Hematopoietic multipotent progenitor cell treated with erythropoietin and hydrocortisone succinate and interleukin-3 and kit ligand, for 8 days (in vitro differentiated cells): ENCODE data around the gene CACNA1I.

Source experiments
- DNase-seq: peaks from one replicate; pipeline ENCODE4 v3.0.0-alpha.2; 2015

CACNA1I gene

DNA sequence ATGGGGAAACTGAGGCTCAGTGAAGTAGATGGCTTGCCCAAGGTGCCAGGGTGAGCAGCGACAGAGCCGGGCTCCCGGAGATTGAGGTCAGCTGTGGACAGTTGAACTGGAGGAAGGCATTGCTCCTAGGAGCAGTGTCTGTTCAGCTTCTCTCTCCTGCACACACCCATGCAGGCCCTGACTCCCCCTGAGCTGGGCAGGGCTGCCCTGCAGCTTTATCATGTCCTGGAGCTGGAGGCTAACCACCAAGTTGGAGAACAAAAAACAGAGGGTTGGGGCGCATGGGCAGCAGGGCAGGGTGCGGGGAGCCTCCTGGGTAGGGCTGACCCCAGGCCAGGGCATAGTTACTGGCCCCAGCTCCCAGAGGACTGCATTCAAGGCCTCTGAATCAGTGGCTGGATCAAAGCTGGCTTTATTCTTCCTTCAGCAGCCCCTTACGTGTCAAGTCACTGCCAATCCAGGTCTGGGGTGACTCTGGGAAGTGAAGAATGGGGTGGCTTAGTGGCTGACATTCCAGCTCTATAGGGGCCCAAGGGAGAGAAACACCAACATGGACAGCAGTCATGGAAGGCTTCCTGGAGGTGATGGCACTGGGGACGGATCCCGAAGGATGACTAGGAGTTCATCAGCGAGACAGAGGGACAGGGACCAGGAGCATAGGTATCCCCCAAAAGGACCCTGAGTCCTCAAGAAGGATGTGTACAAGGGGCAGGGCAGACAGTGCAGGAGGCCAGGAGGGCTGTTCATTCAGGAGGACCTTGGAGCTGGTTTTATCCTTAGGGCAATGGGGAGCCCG lies 83.8 kb downstream of the CACNA1I start:
- DNase-seq = peak; percentile 69

- DNase-seq = peak; percentile 97
Observed at GRCh38 chr22:39655004-39655579, 84.5 kb downstream of the CACNA1I start.

DNA sequence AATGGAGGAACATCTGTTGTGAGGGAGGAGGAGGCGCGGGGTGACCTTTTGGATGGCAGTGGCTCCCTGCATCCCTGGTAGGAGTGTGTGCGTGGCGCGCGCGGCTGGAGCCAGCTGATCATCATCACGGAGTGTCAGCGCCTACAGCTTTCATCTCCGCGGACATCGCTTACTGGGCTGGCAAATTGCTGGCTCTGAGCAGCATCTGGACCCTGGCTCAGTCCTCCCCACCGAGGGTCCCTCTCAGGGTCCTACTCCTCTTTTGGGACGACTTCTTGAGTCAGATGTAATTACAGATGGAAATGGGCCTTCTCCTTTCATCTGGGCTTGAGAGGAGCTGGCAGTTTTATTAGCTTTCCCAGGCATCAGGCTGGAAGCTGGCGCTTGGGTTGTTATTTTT lies 85.3 kb downstream of the CACNA1I start:
- no peak for DNase-seq

DNA sequence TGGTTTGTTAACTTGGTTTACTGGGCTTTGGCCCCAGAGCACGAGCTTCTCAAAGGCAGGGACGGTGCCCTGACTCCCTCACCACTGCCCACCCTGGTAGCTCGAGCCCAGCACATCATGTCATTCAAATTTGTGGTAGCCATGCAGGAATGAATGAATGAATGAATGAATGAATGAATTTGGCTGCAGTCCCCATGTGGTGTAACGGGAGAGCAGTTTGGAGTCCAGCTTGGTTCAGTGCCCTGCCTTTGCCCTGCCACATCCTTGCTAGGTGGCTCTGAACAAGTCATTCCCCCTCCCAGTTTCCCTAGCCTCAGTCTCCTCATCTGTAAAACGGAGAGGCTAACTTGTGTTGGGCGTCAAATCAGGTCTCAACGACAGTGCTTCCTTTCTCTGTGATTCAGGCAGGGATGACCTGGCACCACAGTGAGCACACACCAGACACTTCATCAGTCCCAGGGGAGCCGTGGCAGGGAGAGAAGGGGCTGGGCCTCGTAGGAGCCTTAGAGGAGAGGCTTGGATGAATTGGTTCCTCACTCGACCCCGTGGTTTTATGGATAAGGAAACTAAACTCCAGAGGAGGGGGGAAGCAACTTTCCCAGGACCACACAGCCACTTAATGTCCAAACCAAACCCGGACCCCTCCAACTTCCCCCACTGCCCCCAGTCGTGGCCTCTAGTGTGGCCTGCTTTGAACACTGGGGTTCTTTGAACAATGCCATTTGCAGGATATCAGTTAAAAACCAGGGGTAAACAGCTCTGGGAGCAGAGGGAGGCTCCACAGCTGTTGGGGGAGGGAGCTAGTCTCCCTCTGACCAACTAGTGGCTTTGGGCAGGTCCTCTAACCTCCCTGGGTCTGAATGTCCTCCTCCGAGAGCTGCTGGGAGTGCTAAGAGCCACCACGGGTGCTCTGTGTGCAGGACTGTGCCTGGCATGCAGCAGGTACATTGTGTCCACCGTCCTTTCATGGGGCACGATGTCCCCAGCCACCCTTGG lies 86.2 kb downstream of the CACNA1I start:
- no peak for DNase-seq

GRCh38 chr22:39658367-39658766 lies 87.8 kb downstream of the CACNA1I start:
- DNase-seq = no peak

- DNase-seq = no peak
Observed at GRCh38 chr22:39658806-39659463, 88.4 kb downstream of the CACNA1I start.

- no peak for DNase-seq
Observed at GRCh38 chr22:39661501-39661841, 90.9 kb downstream of the CACNA1I start.

GRCh38 chr22:39661842-39662685 lies 91.5 kb downstream of the CACNA1I start:
- DNase-seq = peak; percentile 72

DNA sequence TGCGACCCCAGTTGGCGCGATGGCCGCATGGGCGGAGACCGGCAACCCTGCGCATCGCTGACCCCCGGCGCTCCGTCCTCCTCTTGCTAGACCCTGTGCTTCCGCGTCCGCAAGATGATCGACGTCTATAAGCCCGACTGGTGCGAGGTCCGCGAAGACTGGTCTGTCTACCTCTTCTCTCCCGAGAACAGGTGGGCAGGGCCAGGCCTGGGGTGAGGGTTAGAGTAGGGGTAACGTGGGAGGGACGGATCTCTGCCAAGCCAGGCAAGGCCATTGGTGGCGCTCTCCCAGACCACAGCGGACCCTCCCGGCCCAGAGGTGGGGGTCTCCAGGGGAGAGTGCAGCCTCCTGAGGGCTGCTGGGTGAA lies 92.1 kb downstream of the CACNA1I start:
- DNase-seq = no peak

GRCh38 chr22:39663751-39664150 lies 93.2 kb downstream of the CACNA1I start:
- no peak for DNase-seq

DNA sequence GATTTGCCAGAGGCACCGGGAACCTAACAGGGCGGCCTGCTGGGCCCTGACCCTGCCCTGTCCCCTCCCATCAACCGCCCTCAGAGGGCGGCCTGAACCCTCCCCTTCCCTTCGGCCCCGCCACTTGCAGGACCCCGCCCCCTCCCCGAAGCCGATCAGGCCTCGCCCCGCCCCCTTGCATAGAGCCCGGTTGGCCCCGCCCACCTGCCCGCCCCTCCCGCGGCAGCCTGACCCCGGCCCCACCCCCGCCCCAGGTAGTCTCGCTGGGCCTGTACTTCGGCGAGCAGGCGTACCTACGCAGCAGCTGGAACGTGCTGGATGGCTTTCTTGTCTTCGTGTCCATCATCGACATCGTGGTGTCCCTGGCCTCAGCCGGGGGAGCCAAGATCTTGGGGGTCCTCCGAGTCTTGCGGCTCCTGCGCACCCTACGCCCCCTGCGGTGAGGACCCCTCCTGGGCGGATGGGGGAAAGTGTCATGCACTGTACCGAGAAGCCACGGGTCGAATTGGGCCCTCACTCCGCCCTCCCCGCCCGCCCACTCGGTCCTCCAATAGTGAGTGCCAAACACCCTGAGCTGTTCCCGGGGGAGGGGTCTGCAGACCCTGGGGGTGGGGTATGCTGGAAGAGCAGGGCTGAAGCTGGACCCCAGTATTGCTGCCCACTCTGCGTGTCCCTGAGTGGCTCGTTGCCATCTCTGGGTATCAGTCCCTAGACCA lies 94.1 kb downstream of the CACNA1I start:
- peak; percentile 44 for DNase-seq

DNA sequence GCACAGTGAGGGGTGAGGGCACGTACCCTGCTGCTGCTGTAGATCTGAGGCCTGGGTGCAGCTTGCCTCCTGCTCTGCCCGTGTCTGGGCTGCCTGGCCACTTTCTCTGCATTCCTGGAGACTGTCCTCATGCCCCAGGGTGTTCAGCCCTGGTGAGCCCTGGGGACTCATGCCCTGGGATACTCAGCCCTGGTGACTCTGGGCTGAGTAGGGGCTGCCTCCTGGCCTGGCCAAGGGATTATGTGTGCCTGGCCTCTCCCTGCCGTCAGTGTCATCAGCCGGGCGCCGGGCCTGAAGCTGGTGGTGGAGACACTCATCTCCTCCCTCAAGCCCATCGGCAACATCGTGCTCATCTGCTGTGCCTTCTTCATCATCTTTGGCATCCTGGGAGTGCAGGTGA lies 94.7 kb downstream of the CACNA1I start:
- no peak for DNase-seq

DNA sequence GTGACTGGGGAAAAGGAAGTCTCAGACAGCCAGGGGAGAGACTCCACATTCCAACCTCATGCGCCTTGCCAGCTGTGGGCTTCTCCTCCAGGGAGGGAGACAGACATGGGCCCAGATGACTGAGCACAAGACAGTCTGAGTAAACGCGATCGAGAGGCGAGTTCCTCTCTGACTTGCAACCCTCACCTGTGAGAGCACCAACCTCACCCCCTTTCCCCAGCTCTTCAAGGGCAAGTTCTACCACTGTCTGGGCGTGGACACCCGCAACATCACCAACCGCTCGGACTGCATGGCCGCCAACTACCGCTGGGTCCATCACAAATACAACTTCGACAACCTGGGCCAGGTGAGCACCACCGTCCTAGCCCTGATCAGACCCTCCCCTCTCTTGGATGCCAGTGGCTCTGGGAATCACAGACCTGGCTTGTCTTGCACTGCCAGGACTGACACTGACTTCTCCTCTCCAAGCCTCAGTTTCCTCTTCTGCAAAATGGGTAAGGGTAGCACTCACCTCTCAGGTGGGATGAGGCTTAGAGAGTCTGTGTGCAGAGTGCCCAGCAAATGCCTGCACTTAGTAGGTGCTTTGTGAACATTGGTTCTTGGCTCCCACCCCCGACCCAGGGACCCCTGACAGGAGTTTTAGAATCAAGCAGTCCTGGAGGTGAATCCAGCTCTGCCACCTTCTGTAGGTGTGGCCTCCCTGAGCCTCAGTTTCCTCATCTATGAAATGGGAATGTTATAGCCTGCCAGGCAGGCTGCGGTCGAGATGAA lies 95.3 kb downstream of the CACNA1I start:
- DNase-seq = no peak

- no peak for DNase-seq
Observed at GRCh38 chr22:39666495-39666894, 95.9 kb downstream of the CACNA1I start.

DNA sequence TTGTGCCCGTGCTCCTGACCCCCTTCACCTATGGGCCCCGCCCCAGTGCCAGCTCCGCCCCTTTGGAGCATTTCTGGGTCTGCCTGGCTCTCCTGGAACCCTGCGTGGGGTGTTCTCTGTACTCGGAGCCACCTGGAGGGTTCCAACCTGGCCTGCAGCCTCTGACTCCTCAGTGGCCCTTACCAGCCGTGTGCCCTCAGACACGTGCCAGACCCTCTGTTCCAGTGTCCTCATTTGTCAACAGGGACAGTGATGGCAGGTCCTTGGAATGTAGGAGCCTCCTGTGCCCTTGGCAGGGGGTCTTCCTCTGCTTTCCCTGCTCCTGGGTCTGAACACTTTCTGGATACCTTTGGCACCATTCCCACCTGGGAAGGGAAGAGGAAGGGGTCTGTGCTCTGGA lies 96.4 kb downstream of the CACNA1I start:
- DNase-seq = no peak

- no peak for DNase-seq
Observed at GRCh38 chr22:39669432-39669831, 98.9 kb downstream of the CACNA1I start.

DNA sequence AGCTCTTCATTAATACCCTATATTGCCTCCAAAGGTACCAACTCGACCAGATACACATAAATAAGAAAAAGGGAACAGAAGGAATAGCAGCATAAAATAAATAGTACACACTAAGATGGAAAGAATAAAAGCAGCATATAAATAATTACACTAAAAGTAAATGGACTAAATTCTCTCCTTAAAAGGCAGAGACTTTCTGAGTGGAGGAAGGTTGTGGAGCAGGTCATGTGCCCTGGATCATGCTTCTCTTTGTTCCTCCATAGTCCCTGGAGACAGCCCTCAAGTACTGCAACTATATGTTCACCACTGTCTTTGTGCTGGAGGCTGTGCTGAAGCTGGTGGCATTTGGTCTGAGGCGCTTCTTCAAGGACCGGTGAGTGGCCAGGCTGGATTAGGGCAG lies 101.4 kb downstream of the CACNA1I start:
- DNase-seq = no peak

DNA sequence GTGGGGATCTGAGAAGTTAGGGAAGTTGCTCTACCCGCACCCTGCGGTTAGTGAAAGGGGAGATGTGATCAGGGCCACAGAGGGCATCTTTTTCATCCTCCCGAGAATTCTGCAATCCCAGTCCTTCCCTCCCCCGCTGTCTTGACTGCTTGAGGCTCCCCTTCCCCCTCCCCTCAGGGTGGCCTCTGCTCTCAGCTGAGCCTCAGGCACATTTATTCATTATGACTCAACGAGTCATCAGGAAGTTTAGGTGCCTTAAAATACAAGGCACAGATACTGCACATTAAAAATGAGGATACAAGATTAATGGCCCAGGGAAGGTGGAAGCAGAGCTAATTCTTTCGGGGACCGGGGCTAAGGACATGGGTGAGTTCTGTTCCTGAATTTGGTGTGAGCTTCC lies 104.0 kb downstream of the CACNA1I start:
- no peak for DNase-seq

GRCh38 chr22:39675947-39676346 lies 105.4 kb downstream of the CACNA1I start:
- DNase-seq = no peak

DNA sequence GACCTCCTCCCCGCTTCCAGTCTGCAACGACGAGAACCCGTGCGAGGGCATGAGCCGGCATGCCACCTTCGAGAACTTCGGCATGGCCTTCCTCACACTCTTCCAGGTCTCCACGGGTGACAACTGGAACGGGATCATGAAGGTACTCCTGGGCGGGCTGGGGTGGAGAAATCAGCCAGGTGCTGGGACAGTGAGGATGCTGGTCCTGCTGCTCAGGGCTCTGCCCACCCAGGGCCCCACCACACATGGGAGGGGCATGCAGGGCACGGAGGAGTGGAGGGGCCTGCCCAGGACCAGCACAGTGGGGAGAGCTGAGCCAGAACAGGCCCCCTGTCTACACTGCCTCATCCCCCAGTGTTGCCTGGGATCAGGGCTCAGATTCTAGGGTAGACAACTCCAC lies 107.4 kb downstream of the CACNA1I start:
- no peak for DNase-seq
